ENCODE results near the gene PARD3.
A peak's percentile ranks its signal among the peaks of the same experiment; 100 is the strongest.

Gene PARD3

DNA sequence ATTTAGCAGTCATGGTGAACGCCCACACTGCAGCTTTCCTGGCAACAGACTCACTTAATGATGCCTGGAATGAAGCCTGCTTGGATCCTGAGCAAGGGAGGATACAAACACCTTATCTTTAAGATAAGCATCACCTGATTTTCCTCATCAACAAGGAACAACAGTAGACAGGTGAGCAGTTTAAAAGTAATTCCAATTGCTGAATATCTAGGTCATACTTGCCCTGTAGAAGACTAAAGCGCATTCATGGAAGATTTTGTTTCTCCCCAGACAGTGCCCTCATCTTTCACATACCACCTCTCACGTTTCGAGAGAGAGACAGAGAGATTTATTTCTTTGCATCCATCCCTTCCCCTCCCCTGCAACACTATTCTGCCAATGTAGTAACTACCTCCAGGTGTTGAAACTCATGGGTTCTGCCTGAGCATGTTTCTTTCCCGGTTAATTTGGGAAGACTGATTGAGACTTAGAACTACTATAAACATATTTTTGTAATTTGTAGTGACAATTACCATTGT lies 660.7 kb downstream of the PARD3 start:
- no peak for DNase-seq (ENCODE audit: low spot score)

DNA sequence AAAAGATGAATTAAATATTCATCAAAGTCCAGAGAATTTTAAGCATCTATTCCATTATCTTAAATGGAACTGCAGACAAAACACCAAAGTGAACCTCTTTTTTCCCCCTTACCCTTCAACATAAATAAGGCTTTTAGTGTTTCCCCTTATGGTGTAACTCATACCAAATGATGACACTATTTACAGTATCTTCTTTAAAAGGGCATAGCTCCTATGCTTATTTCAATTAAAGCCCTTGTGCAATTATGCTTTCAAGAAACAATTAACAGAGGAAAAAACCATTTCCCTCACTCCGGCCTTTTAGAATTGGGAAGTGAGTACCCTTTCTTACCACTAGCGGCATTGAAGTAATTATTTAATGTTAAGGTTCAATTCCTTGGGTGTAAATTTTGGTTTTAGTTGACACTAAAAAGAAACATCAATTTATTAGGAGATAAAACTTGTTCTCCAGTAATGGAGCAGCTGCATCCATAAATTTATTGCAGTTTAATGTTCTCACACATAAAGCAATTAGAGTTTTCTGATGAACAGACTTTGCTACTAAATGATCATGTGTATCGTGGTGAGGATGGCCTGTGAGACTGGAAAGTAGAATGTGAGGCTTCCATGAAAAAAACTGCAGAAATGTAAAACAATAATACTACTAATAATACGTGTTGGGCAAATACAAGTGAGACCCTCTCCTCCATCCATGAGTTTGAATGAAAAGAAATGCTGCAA lies 661.3 kb downstream of the PARD3 start:
- no peak for DNase-seq (ENCODE audit: low spot score)

DNA sequence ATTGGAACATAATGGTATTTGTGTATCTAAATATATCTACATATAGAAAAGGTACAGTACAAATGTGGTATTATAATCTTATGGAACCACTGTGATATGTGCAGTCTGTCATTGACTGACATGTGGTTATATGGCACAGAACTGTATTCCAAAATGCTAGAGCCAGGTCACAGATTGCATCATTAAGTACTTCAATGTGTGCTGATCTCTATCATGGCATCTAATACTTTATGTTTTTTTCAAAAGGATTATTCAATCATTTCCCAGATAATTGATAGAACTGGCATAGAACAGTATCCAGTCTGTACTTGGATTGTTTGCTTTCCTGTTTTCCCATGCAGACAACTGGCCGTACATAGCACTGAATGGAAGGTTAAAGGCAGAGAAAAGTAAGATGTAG lies 662.7 kb downstream of the PARD3 start:
- no peak for DNase-seq (ENCODE audit: low spot score)

DNA sequence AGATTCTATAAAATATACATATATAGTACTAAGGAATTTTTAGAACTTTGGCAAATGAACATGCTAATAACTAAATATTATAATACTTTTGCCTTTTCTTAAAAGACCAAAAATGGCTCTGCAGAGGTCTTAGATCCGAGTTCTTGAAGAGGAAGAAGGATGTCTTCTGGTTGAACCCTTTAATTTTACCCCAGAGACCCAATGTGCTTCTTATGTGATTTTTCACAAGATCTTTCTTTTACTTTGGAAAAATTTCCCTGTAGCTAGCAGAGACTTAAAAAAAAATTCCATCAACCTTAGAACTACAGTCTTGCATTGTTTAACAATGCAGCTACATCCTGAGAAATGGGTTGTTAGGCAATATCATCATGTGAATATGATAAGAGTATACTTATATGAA lies 663.2 kb downstream of the PARD3 start:
- DNase-seq (ENCODE audit: low spot score) = no peak

DNA sequence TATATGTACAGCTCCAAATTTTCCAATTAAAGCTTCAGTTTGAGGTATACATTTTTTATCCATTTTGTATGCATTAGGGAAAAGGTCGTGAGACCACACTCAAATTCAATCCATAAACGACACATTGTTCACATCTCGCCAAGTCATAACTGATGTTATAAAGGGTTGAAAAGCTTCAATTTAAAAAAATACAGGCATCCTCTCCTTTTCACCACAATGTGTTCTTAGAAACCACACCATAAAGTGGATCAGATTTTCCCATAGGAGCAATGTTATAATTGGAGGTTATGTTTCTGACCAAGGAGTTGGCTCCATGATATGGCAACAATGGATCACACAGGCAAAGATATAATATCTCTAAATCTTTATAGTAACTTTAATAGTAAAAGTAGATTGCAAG lies 663.6 kb downstream of the PARD3 start:
- no peak for DNase-seq (ENCODE audit: low spot score)

DNA sequence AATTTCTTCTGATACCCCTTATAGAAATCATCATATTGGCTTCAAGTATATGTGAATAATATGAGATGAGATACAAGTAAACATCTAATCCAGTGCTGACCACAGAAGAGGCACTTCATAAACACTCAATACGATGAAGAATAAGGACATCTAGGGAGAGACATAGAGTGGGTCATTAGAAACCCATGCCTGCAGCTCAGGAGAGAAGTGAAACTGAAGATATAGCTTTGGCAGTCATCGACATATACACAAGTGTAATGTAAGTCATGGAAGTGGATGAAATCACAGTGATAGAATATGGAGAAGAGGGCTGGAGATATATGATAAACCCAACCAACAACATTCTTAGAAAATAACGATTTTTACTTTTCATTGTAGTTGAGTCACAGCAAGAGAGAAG lies 665.0 kb downstream of the PARD3 start:
- no peak for DNase-seq (ENCODE audit: low spot score)

DNA sequence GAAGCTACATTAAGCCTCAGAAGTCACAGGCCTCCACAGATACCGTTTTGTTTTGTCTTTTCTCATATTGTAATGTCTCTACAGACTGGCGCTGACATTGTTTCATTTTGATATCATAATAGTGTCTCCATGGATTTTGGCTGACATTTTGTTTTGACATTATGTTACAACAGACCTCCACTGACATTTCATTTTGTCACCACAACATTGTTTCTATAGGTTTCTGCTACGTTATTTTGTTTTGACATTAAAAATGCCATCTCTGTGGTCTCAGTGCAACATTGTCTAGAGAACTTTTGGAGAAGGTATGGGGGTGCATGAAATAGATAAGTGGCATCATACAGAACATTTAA lies 666.8 kb downstream of the PARD3 start:
- DNase-seq (ENCODE audit: low spot score) = no peak

DNA sequence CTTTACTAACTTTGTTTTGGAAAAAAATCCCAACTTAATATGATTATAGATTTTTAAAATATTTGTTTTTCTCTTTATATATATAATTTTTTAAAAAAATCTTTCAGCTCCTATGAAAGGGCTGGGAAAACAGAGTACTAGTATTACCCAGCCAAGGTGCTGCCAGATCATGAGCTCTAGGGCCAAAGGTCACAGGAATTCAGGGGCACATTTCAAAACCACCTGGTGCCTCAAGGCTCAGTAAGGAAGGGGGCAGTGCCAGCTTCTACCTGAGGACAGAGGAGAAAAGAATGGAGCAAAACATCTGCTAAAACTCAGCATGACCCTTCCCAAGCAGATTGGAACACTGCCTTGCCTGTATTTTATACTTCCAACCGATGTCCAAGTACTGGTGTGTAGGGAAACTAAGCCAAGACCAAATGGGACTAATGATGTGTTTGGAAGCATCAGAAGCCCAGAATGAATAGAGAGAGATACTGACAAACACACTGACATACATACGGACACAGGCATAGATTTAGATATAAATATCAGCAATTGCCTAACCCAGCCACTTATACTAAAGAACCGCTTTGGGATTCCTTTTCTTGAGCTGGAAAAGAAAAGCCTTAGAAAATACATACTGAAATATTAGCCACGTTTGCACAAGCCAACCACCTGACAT lies 667.3 kb downstream of the PARD3 start:
- DNase-seq (ENCODE audit: low spot score) = no peak

DNA sequence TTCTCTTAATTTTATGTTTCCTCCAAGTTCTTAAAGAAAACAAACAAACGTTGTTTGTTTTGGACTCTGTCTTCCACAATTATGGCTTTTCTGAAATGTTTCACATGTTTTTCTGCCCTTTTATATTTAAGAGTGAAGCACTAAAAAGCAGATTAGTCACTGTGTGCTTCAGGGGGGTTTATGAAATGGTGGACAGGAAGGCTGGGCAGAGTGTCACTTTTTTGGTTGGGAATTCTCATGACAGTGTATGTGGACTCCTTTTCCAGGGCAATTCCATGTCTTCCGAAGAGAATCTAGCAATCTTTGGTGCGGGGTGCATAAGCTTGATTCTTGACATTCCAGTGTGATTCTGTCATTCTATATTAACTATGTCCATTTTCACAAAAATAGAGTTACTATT lies 669.4 kb downstream of the PARD3 start:
- no peak for DNase-seq (ENCODE audit: low spot score)

DNA sequence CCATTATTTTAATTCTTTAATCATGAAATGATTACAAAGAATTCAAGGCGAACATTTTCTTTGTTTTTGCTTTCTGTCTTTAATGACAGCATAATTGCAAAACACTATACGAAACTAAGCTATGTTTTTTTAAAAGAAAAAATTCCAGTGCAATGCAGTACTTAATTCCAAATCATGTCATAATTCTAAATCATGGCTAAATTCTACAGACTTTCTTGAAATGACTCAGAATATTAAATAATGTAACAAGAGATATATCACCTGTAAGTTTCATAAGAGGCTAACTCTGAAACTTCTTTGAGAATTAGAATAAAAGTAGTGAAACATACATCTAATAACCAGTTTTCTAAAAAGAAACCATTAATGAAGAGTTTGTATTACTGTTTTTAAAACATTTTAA lies 671.6 kb downstream of the PARD3 start:
- DNase-seq (ENCODE audit: low spot score) = no peak

GRCh38 chr10:34141032-34141680 lies 673.9 kb downstream of the PARD3 start:
- DNase-seq (ENCODE audit: low spot score) = no peak

DNA sequence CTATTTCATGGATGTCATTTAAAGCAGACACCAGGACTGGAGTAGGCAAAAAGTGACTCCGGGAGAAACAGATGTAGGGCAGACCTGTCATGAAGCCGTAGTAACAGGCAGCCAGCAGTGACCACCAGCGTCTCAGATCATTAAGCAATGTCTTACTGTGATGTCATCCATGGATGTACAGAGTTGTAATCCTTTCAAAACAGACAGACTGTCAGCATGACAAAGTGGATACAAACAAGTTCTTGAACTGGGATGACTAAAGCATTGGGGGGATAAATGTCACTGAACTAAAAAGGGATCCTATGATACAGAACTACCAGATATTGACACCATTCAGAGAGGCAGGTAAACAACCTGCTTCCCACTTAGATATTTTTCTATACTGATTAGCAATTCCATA lies 675.5 kb downstream of the PARD3 start:
- no peak for DNase-seq (ENCODE audit: low spot score)

DNA sequence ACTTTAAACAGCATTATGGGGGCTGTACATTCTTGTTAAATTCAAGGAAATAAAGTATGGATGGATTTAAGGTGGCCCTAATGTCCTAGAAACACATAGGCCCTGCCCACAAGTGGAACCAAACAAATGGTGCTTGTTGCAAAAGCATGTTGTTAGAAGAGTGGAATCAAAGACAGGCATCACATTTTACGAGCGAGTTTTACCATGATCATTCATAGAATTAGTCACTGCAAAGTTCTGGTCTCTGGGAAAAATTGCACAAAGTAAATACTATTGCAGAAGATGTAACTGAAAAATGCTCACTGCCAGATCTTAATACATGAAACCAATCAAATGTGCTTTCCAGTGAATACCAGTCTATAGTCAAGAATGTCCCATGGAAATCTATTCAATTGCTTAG lies 677.1 kb downstream of the PARD3 start:
- peak; percentile 3 for DNase-seq (ENCODE audit: low spot score)

DNA sequence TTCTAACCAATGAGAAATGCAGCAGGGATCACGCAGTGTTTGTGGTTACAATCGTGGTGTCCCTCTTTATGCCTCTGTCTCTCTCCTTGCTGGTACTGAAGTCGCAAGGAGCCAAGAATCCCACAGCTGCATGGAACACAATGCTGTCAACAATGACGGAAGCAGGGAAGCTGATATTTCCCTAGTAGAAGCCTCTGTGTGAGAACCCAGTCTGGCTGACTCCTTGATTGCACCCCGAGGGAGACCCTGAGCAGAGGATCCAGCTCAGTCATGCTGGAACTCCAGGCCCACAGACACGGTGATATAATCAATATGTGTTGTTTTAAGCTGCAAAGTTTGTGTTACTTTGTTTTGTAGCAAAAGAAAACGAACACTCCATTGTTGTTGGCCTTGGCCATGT lies 677.9 kb downstream of the PARD3 start:
- DNase-seq (ENCODE audit: low spot score) = no peak

DNA sequence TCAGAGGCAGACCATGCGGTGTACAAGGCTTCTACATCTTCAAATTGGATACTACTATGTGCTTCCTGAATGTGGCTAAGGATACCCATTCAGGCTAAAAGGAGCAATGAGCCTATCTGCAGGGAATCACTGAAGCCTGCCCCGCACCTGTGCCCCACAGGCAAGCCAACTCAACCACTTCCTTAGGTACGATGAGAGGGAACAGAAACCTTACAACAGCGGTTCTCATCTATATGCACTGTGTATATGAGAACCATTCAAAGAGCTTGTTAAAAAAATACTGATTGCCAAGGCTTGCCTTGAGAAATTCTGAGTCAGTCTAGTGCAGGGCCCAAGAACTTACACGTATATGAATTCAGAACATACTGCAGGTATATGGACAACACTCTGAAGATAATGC lies 679.6 kb downstream of the PARD3 start:
- DNase-seq (ENCODE audit: low spot score) = no peak

DNA sequence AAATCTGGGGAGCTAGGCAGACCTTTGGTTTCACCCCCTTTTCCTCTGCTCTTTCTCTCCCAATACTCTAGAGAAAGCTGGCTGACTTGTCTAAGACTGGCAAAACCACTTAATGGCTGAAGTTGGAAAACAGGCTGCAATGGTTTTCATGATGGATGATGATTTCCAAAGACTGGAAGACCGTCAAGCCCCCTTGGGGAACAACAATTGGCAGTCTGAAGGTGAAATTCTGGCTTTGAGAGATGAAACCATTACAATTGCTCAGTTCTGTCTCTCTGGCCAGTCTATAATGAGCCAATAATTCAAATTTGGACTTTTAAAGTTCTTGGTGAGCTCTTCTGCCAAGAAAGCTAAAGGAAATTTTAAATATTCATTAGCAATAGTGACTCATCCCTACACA lies 680.5 kb downstream of the PARD3 start:
- no peak for DNase-seq (ENCODE audit: low spot score)

- DNase-seq (ENCODE audit: low spot score) = no peak
These were observed 681.7 kb downstream of the PARD3 start for GRCh38 chr10:34133406-34133805.

DNA sequence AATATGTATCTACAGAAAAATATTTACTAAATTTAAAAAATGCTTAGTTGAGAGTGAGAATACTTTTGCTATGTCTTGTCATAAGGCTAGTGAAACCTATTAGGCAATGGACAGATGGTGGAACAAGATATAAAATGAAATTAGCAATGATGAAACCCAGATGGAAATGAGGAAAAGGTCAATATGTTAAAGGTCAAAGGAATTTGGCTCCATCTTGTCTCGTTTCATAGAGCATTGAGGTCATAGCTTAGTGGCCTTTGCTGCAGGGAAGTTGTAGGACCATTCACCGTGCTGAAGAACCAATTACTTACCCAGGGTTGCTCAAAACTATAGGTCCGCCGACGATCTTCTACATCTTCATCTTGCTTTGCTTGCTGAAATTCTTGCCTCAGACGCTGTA lies 683.9 kb downstream of the PARD3 start:
- DNase-seq (ENCODE audit: low spot score) = no peak

DNA sequence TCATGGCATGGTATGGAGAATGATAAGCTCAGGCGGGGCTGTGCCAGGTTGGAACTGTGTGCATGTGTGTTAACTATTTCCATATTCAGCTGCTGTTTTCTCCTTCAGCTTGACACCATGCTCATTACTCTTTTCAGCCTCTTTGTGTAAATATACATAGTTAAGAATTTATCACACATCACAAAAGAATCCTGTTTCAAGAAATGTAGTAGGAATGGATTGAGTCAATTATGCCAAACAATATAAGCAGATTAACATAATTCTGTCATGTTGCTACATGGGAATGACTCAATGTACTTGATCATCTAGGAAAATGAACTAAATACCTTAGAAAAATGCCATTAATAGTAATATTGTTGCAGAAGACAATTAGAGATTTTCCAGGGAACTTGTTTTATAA lies 687.4 kb downstream of the PARD3 start:
- no peak for DNase-seq (ENCODE audit: low spot score)

- DNase-seq (ENCODE audit: low spot score) = no peak
These were observed 688.5 kb downstream of the PARD3 start for GRCh38 chr10:34126371-34127151.

DNA sequence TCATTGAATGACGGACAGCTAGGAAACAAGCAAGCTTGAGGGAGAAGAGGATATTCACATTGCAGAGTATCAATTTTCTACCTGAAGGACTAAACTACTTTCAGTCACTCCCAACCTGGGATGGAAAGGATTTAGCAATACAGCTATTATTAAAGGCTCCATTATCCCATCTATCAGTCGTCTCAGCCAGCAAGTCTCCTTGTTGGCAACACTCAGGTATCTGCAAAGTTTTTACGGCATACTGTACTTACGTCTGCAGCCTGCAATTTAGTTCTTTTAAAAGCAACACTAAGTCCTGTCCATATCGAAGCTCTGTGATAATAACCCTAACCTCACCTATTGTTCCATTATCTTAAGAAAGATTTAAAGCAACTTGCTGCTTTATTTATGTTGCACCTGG lies 689.4 kb downstream of the PARD3 start:
- DNase-seq (ENCODE audit: low spot score) = no peak

DNA sequence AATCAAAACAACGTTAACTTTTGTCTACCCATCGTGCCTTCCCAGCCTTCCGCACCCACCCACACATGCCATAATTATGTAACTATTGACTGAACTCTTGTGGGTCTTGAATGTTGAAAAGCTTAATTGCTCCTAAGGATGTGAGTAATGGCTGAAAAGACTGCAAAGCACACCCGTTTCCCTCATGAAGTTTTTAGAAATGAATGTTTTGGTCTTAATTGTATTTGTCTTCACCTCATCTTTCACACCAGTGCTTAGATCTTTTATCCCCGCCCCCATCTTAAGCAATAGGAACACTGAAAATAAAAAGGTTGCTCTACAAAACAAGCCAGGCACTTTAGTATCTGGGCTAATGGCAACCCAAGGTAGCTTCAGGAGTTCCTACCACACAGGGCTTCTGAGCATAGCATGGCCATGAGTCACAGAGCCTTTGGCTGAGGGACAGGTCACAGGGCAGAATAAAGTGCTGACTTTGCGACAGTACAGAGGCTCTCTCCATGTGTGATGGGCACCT lies 690.5 kb downstream of the PARD3 start:
- DNase-seq (ENCODE audit: low spot score) = peak; percentile 34

All from COLO829 (cell line).